T-helper 1 cell treated with Interleukin-12 subunit alpha and Interleukin-12 subunit beta and Interleukin-4 antibody, amounts not matched to agents 30 μg/mL and 1 μg/mL, for 36 hours (primary cell): Measurements from ENCODE around the gene ZNRF3.
"Not testable (repeated sequence)": the region's sequence is repeated elsewhere in the genome, so short reads cannot be mapped to it uniquely, and the experiment has no call there.

Experiments
- H3K27ac Mint-ChIP-seq: one replicate; pipeline ENCODE4 v1.8.0; 2021; ENCODE audit warnings: mild to moderate bottlenecking, mixed read lengths
- H3K27me3 Mint-ChIP-seq: one replicate; pipeline ENCODE4 v1.8.0; 2021; ENCODE audit warnings: low read depth, mixed read lengths
- H3K36me3 Mint-ChIP-seq: one replicate; pipeline ENCODE4 v1.8.0; 2021; ENCODE audit warnings: low read depth, mixed read lengths
- H3K4me1 Mint-ChIP-seq: one replicate; pipeline ENCODE4 v1.8.0; 2021; ENCODE audit warnings: low read depth, mixed read lengths
- H3K4me3 Mint-ChIP-seq: one replicate; pipeline ENCODE4 v1.8.0; 2021; ENCODE audit warnings: mild to moderate bottlenecking, moderate library complexity, mixed read lengths
- H3K9me3 Mint-ChIP-seq: one replicate; pipeline ENCODE4 v1.8.0; 2021; ENCODE audit warnings: mixed read lengths

The ZNRF3 gene

DNA sequence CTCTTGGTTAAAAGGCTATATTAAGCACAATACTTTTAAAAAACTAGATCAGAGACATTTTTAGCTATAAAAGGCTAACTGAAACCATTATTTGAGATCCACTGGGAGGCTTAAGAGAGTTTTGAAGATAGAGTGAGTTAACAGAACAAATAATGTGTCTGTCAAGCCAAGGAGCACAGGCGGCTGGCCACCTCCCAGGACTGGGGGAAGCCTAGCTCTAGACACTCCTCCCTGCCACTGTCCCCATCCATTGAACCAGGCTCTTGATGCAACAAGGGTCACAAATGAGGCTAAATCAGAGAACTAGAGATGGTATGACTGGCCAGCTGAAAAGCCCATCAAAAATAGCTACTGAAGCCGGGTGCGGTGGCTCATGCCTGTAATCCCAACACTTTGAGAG is 115.3 kb downstream of the ZNRF3 start:
- H3K4me1 Mint-ChIP-seq = no peaks in the 10 kb centered on the region
- no peak overlapping the region for H3K4me3 Mint-ChIP-seq
- no peaks in the 10 kb centered on the region for H3K9me3 Mint-ChIP-seq

DNA sequence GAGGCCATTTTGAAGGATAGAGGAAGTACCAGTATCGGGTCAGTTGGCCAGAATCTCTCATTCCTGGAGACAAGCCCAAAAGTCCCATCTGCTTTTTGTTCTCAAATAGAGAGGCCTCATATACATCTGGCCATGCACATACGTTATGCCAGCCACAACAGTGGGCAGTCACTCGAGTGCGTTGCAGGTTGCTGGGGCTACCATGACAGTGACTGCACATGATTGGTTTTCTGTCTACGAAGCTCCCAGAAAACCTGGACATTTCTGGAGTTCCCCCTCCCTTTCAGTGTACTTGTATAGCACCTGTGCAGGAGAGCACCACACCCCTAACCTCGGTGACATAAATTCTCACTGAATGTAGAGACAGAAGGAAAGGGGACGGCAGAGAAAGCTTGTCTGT is 116.1 kb downstream of the ZNRF3 start:
- peaks cover 11% of the 10 kb centered on the region for H3K27me3 Mint-ChIP-seq
- H3K4me3 Mint-ChIP-seq = no peak overlapping the region
- no peaks in the 10 kb centered on the region for H3K36me3 Mint-ChIP-seq
- no peaks in the 10 kb centered on the region for H3K4me1 Mint-ChIP-seq
- H3K9me3 Mint-ChIP-seq = no peaks in the 10 kb centered on the region
- no peak overlapping the region for H3K27ac Mint-ChIP-seq

More for the DNA sequence above, 115.3 kb downstream of the ZNRF3 start:
- peaks cover 4% of the 10 kb centered on the region for H3K27me3 Mint-ChIP-seq
- H3K36me3 Mint-ChIP-seq = no peaks in the 10 kb centered on the region
- H3K27ac Mint-ChIP-seq = no peak overlapping the region

DNA sequence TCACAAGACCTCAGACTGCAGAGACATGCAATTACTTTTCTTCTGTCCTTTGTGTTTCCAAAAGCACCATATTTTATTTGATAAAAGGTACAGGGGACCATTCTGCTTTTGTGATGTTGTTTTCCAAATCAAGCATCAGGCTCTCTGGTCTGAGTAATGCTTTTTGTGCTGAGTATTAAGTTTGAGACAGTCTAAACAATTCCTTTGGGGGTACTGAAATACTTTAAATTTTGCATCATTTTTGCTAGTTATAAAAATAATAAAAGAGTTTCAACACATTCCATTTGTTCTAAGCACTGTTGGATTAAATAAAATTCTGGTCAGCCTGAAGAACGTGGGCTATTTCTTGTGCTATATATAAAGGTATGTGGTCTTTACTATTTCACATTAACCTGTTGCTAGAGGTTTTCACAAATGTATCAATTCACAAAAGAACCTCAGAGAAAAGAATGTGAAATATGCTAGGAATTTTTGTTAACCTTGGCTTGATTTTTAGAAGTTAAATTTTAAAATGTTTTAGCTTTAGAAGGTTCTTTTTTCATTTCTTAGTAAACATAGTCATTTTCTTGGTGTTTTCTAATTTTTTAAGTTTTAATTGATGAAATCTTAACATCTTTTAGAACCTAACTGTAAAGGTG is 116.7 kb downstream of the ZNRF3 start:
- H3K9me3 Mint-ChIP-seq = no peaks in the 10 kb centered on the region
- no peak overlapping the region for H3K4me3 Mint-ChIP-seq
- peaks cover 14% of the 10 kb centered on the region for H3K27me3 Mint-ChIP-seq

DNA sequence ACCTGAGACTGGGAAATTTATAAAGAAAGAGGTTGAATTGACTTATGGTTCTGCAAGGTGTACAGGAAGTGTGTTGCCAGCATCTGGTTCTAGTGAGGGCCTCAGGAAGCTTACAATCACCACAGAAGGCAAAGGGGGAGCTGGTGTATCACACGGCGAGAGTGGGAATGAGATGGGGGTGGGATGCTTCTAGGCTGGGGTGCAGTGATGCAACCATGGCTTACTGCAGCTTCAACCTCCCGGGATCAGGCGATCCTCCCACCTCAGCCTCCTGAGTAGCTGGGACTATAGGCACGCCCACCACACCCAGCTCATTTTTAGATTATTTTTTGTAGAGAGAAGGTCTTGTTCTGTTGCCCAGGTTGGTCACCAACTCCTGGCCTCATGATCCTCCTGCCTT is 117.3 kb downstream of the ZNRF3 start:
- no peak overlapping the region for H3K27ac Mint-ChIP-seq

More for the DNA sequence above, 116.7 kb downstream of the ZNRF3 start:
- Mint-ChIP-seq H3K27ac (no peak overlapping the region), H3K36me3 (no peaks in the 10 kb centered on the region), H3K4me1 (no peaks in the 10 kb centered on the region)

DNA sequence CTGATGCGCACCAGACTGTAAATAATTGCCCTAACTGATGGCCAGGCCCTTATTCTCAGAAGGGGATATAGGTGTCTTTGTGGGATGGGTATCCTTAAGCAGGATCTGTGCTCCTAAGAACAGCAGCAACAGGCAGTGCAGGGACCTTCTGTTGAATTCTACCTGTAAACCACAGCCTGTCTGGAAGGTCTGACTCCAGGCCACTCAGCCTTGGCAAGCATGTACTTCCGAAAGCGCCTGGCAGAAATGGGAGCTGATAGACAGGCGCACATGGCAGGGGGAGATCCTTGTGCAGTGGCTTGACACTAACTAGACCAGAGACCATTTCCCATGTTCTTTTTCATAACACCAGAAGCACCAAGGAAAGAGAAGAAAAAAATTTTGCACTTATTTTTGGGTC is 119.2 kb downstream of the ZNRF3 start:
- H3K36me3 Mint-ChIP-seq = no peaks in the 10 kb centered on the region

More for the DNA sequence above, 117.3 kb downstream of the ZNRF3 start:
- H3K4me3 Mint-ChIP-seq = no peak overlapping the region
- H3K36me3 Mint-ChIP-seq = no peaks in the 10 kb centered on the region
- H3K9me3 Mint-ChIP-seq = no peaks in the 10 kb centered on the region
- H3K4me1 Mint-ChIP-seq = no peaks in the 10 kb centered on the region
- H3K27me3 Mint-ChIP-seq = peaks cover 20% of the 10 kb centered on the region

DNA sequence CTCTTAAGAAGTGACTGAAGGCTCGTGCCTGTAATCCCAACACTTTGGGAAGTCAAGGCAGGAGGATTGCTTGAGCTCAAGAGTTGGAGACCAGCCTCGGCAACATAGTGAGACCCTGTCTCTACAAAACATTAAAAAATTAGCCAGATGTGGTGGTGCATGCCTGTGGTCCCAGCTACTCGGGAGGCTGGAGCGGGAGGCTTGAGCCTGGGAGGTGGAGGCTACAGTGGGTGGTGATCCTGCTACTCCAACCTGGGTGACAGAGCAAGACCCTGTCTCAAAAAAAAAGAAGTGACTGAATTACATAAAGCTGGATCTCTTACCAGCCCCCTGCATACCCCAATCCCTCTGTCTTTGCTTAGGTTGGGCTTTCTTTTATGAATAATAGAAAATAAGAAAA is 120.2 kb downstream of the ZNRF3 start:
- Mint-ChIP-seq H3K27me3 (peaks cover 31% of the 10 kb centered on the region), H3K36me3 (no peaks in the 10 kb centered on the region), H3K4me3 (no peak overlapping the region), H3K4me1 (no peaks in the 10 kb centered on the region), H3K27ac (no peak overlapping the region), H3K9me3 (no peaks in the 10 kb centered on the region)

More for the DNA sequence above, 119.2 kb downstream of the ZNRF3 start:
- no peaks in the 10 kb centered on the region for H3K9me3 Mint-ChIP-seq
- no peak overlapping the region for H3K4me3 Mint-ChIP-seq
- no peak overlapping the region for H3K27ac Mint-ChIP-seq
- H3K4me1 Mint-ChIP-seq = no peaks in the 10 kb centered on the region
- H3K27me3 Mint-ChIP-seq = peaks cover 28% of the 10 kb centered on the region

DNA sequence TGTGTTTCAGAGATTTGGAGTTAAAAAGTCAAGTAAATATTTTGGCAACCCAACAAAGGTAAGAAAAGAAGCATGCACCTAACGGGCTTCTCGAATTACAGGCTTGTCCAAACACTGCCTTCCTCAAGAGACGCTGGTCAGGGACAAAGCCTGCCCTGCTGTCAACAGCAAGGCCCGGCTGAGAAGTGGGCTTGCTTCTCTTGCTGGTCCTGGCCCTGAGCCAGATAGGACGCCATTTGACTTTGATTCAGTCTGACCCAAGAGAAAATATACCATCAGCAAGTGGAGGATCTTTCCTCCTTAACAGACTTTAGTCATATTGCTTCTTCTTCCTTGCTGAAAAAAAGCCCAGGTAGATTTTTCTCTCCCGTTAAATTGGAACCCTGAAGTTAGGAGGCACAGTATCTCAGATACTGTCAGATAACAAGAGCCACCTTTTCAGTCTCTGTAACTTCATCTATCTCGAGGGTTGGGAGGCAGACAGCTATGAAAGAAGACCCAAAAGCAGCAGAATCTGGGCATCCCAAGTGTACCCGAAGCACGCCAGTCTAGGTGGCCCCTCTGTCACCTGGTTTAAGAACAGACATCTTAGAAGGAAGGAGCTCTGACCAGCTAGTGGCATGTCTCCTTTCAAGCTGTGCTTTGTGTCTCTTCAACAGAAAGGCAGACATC is 120.7 kb downstream of the ZNRF3 start:
- peaks cover 32% of the 10 kb centered on the region for H3K27me3 Mint-ChIP-seq
- H3K27ac Mint-ChIP-seq = no peak overlapping the region
- no peaks in the 10 kb centered on the region for H3K4me1 Mint-ChIP-seq
- H3K9me3 Mint-ChIP-seq = no peaks in the 10 kb centered on the region
- no peaks in the 10 kb centered on the region for H3K36me3 Mint-ChIP-seq
- no peak overlapping the region for H3K4me3 Mint-ChIP-seq

DNA sequence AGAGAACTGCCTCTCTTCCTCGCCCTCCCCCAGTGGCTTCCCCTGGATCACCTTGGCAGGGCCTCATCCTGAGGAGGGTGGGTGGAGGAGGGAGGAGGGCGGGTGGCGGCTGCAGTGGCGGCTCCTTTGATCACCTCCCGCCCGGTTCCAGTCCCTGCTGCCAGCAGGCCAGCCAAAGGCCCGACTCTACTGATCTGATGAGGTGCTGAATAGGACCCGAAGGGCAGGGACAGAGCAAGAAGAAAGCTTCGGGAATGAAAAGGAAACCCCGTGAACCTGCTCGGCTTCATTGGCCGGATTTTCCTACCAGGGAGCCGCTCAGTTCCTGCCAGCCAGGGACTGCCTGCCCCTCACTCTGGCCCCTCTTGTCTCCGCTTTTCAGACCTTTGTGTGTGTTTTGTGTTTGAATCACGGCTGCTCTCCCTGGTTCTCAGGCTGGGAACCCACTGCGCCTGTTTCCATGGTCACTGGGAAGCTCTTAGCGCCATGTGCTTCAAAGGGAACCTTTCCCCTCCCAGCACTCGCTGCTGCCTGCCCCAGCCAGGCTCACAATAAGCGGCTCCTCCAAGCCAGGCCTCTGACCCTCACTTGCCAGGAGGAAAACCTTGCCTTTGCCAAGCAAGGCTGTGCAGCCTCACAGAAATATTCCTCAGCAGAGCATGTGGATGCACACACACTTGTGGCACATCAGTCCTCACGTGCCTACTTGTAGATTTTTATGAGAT is 121.4 kb downstream of the ZNRF3 start:
- Mint-ChIP-seq H3K4me1 (no peaks in the 10 kb centered on the region), H3K4me3 (no peak overlapping the region), H3K36me3 (no peaks in the 10 kb centered on the region), H3K9me3 (no peaks in the 10 kb centered on the region), H3K27ac (no peak overlapping the region), H3K27me3 (peaks cover 32% of the 10 kb centered on the region)

DNA sequence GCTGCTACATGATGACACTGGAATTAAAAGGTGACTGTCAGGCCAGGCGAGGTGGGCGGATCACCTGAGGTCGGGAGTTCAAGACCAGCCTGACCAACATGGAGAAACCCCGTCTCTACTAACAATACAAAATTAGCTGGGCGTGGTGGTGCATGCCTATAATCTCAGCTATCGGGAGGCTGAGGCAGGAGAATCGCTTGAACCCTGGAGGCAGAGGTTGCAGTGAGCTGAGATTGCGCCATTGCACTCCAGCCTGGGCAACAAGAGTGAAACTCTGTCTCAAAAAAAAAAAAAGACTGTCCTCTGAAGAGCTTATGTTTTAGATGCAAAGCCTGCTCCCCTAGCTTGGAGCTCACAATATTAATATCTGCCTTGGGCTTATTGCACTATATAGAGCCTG is 122.4 kb downstream of the ZNRF3 start:
- H3K27me3 Mint-ChIP-seq = peaks cover 32% of the 10 kb centered on the region

DNA sequence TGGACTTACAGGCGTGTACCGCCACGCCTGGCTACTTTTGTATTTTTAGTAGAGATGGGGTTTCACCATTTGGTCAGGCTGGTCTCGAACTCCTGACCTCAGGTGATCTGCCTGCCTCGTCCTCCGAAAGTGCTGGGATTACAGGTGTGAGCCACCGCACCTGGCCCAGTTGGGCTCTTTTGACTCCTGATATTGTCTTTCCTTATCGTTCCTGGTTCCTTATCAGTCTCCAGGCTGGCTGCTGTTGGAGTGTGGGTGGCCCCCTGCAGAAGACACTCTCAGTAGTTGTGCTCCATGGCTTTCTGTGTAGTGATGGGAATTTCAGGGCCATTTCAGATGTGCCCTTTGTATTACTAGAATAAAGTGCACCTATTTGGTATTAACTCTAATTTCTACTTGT is 123.0 kb downstream of the ZNRF3 start:
- Mint-ChIP-seq H3K27me3 (peaks cover 32% of the 10 kb centered on the region), H3K4me1 (no peaks in the 10 kb centered on the region), H3K4me3 (no peak overlapping the region), H3K36me3 (no peaks in the 10 kb centered on the region), H3K9me3 (no peaks in the 10 kb centered on the region), H3K27ac (no peak overlapping the region)

More for the DNA sequence above, 122.4 kb downstream of the ZNRF3 start:
- H3K27ac Mint-ChIP-seq, H3K9me3 Mint-ChIP-seq, H3K4me3 Mint-ChIP-seq, H3K4me1 Mint-ChIP-seq, H3K36me3 Mint-ChIP-seq: not testable (repeated sequence)

DNA sequence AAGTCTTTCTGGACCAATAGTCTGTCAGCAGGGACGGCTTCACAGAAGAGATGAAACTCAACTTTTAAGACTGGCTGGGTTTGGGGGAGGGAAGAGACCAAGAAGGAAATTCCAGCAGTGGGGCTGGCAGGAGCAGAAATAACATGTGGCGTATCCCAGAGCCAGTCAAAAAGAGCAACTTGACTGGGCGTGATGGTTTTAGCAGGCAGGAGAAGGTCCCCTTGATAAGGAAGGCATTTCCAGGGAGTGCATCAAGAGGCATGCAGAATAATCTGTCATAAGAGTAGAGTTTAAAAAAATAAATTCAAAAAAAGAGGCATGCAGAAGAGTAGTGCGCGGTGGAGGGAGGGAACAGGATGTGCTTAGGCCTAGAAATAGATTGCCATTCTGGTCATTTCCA is 125.8 kb downstream of the ZNRF3 start:
- Mint-ChIP-seq H3K4me1 (no peaks in the 10 kb centered on the region), H3K27me3 (peaks cover 28% of the 10 kb centered on the region), H3K27ac (no peak overlapping the region), H3K9me3 (no peaks in the 10 kb centered on the region), H3K36me3 (no peaks in the 10 kb centered on the region), H3K4me3 (no peak overlapping the region)

DNA sequence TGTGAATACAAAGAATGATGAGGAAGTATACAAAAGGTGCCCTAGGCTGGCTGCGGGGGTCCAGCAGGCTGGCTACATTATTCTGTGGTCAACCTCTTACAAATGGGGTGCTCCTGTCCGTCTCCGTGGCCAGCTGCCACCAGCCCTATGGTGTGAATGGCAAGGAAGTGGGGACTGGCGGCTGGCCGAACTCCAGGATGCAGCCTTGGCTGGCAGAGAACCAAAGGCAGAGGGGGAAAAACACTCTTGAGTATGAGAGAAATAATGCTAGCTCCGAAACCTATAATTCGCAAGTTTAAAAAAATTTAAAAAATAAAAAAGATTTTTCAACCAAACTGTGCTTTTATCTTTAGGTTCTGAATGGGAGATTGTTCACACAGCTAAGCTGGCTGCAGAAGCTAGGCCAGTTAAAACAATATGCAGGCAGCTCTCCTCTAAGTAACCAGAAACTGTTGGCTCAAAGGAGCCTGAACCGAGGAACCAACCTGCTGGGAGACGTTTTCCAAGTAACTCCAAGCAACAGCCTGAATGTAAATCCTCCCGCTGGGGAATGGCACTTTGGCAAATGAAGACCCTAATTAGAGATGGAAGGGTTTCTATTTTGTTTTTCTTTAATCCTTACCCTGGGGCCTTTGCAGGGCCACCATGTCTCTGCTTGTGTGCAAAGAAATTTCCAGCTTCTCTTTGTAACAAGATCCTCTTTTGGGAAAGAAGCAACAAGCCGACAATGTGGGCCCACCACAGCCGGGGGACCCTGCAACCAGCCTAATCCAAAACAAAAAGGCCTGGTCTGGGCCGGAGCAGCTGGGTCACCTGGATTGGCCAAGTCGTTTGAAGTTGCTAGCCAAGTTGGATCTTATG is 128.1 kb downstream of the ZNRF3 start:
- H3K9me3 Mint-ChIP-seq = no peaks in the 10 kb centered on the region
- H3K27me3 Mint-ChIP-seq = peaks cover 14% of the 10 kb centered on the region
- H3K27ac Mint-ChIP-seq = no peak overlapping the region
- H3K36me3 Mint-ChIP-seq = no peaks in the 10 kb centered on the region
- H3K4me1 Mint-ChIP-seq = peaks cover 6% of the 10 kb centered on the region
- no peak overlapping the region for H3K4me3 Mint-ChIP-seq

DNA sequence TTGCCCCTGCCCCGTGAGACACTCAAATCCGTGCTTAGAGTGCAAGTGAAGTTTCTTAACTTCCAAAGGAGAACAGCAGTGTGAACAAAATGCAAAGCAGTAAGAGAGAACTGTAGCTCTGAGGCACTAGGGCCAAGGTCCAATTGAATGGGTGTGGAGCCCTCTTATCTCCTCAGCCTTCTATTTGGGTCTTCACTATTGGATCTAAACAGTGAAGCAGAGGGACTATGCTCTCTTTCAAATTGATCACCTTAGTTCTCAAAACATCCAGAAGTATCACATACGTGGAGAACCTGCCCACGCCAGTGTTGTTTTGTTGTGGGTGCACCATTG is 128.7 kb downstream of the ZNRF3 start:
- Mint-ChIP-seq H3K4me1 (peaks cover 8% of the 10 kb centered on the region), H3K27ac (no peak overlapping the region), H3K27me3 (peaks cover 8% of the 10 kb centered on the region), H3K9me3 (no peaks in the 10 kb centered on the region), H3K36me3 (no peaks in the 10 kb centered on the region), H3K4me3 (no peak overlapping the region)

DNA sequence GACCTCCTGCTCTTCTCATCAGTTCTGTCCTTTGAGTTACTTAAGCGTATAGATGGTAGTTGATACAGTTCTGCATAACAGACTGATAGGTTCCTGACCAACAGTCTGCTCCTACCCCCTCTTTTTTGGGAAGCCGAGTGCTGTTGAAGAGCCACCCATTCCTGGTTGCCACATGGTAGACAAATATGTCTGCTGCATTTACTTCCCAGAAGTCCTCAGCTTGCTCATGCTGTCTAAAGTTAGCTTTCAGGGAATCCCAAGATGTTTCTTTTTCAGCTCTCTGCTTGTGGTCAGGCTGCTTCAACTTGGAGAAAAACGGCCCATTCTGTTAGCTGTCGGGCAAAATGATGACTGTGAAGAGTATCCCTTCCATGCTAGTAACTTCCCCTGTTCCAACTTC is 129.6 kb downstream of the ZNRF3 start:
- Mint-ChIP-seq H3K4me1 (peaks cover 8% of the 10 kb centered on the region), H3K9me3 (peaks cover 2% of the 10 kb centered on the region), H3K4me3 (no peak overlapping the region), H3K27me3 (peaks cover 10% of the 10 kb centered on the region), H3K27ac (no peak overlapping the region), H3K36me3 (no peaks in the 10 kb centered on the region)
